DND-41 (cell line): ENCODE results near the gene ZNF416.

Source experiments
- ATAC-seq: fragments of 200-7000 bp; cut with Tn5 transposase; 3 replicates; pipeline ENCODE4 v1.9.1; 2021; ENCODE audit warnings: low read depth; ENCODE audit not compliant: insufficient read depth
- DNase-seq: peaks from one replicate; pipeline ENCODE4 v3.0.0-alpha.2; 2020
- H2AFZ ChIP-seq: 2 replicates; pipeline ENCODE4 v1.6.0; 2012; ENCODE audit warnings: low read depth, low read length
- H3K27ac ChIP-seq: 2 replicates; pipeline ENCODE4 v1.5.1; 2012; ENCODE audit warnings: low read length, inconsistent platforms
- H3K27me3 ChIP-seq: fragments of 200-600 bp; sonication (generic); 2 replicates; pipeline ENCODE4 v1.6.0; 2012; ENCODE audit warnings: low read length, mild to moderate bottlenecking, inconsistent platforms; ENCODE audit not compliant: insufficient read depth, poor library complexity
- H3K36me3 ChIP-seq: 2 replicates; pipeline ENCODE4 v1.5.1; 2012; ENCODE audit warnings: low read length, inconsistent platforms; ENCODE audit not compliant: insufficient read depth
- H3K4me1 ChIP-seq: 2 replicates; pipeline ENCODE4 v1.5.1; 2012; ENCODE audit warnings: mild to moderate bottlenecking, low read length; ENCODE audit not compliant: insufficient read depth
- H3K4me2 ChIP-seq: 2 replicates; pipeline ENCODE4 v1.6.0; 2012; ENCODE audit warnings: mild to moderate bottlenecking, moderate library complexity, low read length, inconsistent platforms; ENCODE audit not compliant: insufficient read depth
- H3K4me3 ChIP-seq, 2 experiments: fragments of 200-600 bp in 1 of 2; shearing (Covaris generic) in 1 of 2; 2 replicates each; pipeline ENCODE4 v1.5.1; 2012 to 2016; ENCODE audit warnings: inconsistent platforms in 2 of 2, low read length in 2 of 2, mild to moderate bottlenecking in 2 of 2, low read depth in 1 of 2, moderate library complexity in 1 of 2
- H3K79me2 ChIP-seq: 2 replicates; pipeline ENCODE4 v1.6.0; 2012; ENCODE audit warnings: low read length, inconsistent platforms; ENCODE audit not compliant: insufficient read depth
- H3K9ac ChIP-seq: 2 replicates; pipeline ENCODE4 v1.6.0; 2012; ENCODE audit warnings: low read depth, mild to moderate bottlenecking, inconsistent platforms, low read length, moderate library complexity
- H3K9me3 ChIP-seq: 2 replicates; pipeline ENCODE4 v1.5.1; 2012; ENCODE audit warnings: low read length, moderate library complexity, mild to moderate bottlenecking, inconsistent platforms; ENCODE audit not compliant: insufficient read depth, severe bottlenecking
- H4K20me1 ChIP-seq: 2 replicates; pipeline ENCODE4 v1.6.0; 2012; ENCODE audit warnings: low read length; ENCODE audit not compliant: insufficient read depth
- CTCF ChIP-seq: IDR thresholded peaks from 2 replicates; pipeline ENCODE4 v1.5.1; 2012; ENCODE audit warnings: borderline replicate concordance, low read length, moderate library complexity, mild to moderate bottlenecking; ENCODE audit not compliant: poor library complexity, severe bottlenecking; ENCODE audit errors: extremely low read depth
- EZH2 ChIP-seq: IDR thresholded peaks from 3 replicates; pipeline ENCODE4 v1.6.1; 2012; ENCODE audit warnings: borderline replicate concordance, low read depth, mild to moderate bottlenecking, moderate library complexity, low read length, inconsistent platforms; ENCODE audit not compliant: severe bottlenecking

Gene ZNF416

GRCh38 chr19:57559404-57560025 lies 19.2 kb downstream of the ZNF416 start, which contains the start of gene ZNF550:
Gene ZNF550 (minus strand): TSS chr19:57559863. CDS start chr19:57559682, 181 bp downstream.
- H3K4me2 ChIP-seq, result peak within 1 kb of the TSS; percentile 93
- peak within 1 kb of the TSS; percentile 73 to 96 for H3K4me3 ChIP-seq
- peaks cover 2% of the 10 kb centered on the region; the same call in 1 of the 2 replicates for H4K20me1 ChIP-seq
- H3K36me3 ChIP-seq, result peaks cover 33% of the 10 kb centered on the region
- peak within 1 kb of the TSS; percentile 88 for H3K27ac ChIP-seq
- H3K9me3 ChIP-seq, result peaks cover 34% of the 10 kb centered on the region
- H3K79me2 ChIP-seq, result peaks cover 36% of the 10 kb centered on the region
- H3K9ac ChIP-seq, result peak within 1 kb of the TSS; percentile 85
- H3K4me1 ChIP-seq, result peaks cover 23% of the 10 kb centered on the region
- TF ChIP-seq EZH2 (no peak), CTCF (no peak)
- peak; percentile 92 for DNase-seq
- H3K27me3 ChIP-seq, result no peaks in the 10 kb centered on the region
- peak within 1 kb of the TSS; percentile 94 for H2AFZ ChIP-seq
- peak; percentile 98 for ATAC-seq

GRCh38 chr19:57559008-57559403 lies 19.7 kb downstream of the ZNF416 start:
- DNase-seq, result peak; percentile 45
- H3K9me3 ChIP-seq, result peaks cover 29% of the 10 kb centered on the region
- peak overlapping the region; percentile 94 for H2AFZ ChIP-seq
- no peaks in the 10 kb centered on the region for H3K27me3 ChIP-seq
- peaks cover 23% of the 10 kb centered on the region for H3K4me1 ChIP-seq
- peaks cover 41% of the 10 kb centered on the region for H3K79me2 ChIP-seq
- TF ChIP-seq CTCF (no peak), EZH2 (no peak)
- peaks cover 38% of the 10 kb centered on the region for H3K36me3 ChIP-seq
- peak overlapping the region; percentile 88 for H3K27ac ChIP-seq
- H3K4me2 ChIP-seq, result peak overlapping the region; percentile 93
- H3K4me3 ChIP-seq, result peak overlapping the region; percentile 73 to 96
- peaks cover 2% of the 10 kb centered on the region; the same call in 1 of the 2 replicates for H4K20me1 ChIP-seq
- H3K9ac ChIP-seq, result peak overlapping the region; percentile 85
- peak; percentile 60 for ATAC-seq

GRCh38 chr19:57558525-57558924 lies 20.2 kb downstream of the ZNF416 start:
- H2AFZ ChIP-seq, result peak overlapping the region; percentile 94; the same call in 1 of the 2 replicates

More at GRCh38 chr19:57558525-57558924, 20.2 kb downstream of the ZNF416 start:
- H3K27me3 ChIP-seq, result no peaks in the 10 kb centered on the region
- ATAC-seq (peak; percentile 3; the same call in 1 of the 3 replicates), DNase-seq (no peak)
- H3K79me2 ChIP-seq, result peaks cover 43% of the 10 kb centered on the region
- peak overlapping the region; percentile 93 for H3K4me2 ChIP-seq
- peak overlapping the region; percentile 88 for H3K27ac ChIP-seq
- peaks cover 43% of the 10 kb centered on the region for H3K36me3 ChIP-seq
- TF ChIP-seq EZH2 (no peak), CTCF (peak; percentile 16)
- H3K9me3 ChIP-seq, result peaks cover 24% of the 10 kb centered on the region
- peak overlapping the region; percentile 85 for H3K9ac ChIP-seq
- H4K20me1 ChIP-seq, result peaks cover 2% of the 10 kb centered on the region; the same call in 1 of the 2 replicates
- peak overlapping the region; percentile 73 to 96; a peak in 3 of 4 replicates for H3K4me3 ChIP-seq
- peaks cover 23% of the 10 kb centered on the region for H3K4me1 ChIP-seq
